Dermis blood vessel endothelial cell (primary cell): ENCODE measurements around the gene NTNG1. TPM values are rescaled to one million over a fixed set of nuclear protein-coding genes. Genes with fewer than 3 reads are reported as not detected.

Source experiments
- DNase-seq: peaks from one replicate; pipeline ENCODE4 v3.0.0; 2010
- total RNA-seq: library from RNA; depleted of rRNA; stranded (reverse); fragments of >200 nt; gene quantifications from 2 replicates; pipeline ENCODE4 v1.2.3, GENCODE V29; 2014

The NTNG1 gene
- total RNA-seq, 1 donor from 2014 or later, result under 0.01 TPM

DNA sequence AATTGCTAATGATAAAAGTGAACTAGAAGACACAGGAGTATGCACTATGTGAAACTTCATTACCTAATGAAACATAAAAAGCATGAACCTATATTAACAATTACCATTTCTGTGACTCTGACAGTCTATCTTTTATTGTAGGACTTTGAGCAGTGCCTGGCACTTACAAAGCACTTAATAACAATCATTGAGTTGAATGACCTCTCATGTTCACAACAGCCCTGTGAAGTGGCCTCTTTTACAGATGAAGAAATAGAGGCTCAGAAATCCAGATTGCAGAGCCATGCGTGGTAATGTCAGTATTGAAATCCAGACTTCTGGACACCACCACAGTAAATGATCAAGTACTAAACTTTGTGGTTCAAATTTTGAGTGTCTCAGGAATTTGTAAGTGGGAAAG is 326.4 kb downstream of the NTNG1 start:
- DNase-seq, result no peak

DNA sequence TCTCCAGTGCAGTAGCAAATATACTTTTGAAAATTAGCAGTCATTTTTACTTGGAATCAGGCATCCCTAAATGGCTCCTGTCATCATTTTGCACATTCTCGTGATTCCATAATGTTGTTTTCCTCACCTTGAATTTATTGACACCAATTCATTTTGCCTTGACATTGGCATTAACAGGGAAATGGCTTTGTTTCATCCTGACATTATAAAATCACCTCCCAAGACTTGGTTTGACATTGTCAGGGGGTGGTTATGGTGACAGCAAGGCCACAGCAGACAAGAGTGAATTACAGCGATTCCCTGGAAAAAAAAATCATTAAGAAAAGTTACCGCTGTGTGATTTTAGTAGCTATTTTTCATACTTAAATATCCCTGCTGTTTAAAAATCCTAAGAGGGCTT is 327.0 kb downstream of the NTNG1 start:
- DNase-seq, result no peak

DNA sequence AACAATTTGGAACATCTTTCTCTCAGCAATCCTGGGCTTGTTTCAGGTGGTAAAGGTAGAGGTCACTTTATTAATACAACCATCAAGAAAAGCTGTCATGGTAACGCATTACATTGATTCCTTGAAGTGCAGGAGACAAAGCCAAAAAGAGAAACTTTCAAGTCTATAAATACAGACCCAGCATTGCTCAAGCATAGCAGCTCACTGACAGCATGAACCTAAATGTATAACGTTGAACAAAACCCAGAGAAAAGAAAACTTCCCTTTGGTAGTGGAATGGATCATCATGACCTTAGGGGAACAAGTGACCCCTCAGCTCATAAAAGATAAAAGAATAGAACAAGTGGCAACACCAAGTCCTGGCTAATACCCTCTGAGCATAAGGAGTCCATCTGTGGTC is 332.2 kb downstream of the NTNG1 start:
- no peak for DNase-seq

DNA sequence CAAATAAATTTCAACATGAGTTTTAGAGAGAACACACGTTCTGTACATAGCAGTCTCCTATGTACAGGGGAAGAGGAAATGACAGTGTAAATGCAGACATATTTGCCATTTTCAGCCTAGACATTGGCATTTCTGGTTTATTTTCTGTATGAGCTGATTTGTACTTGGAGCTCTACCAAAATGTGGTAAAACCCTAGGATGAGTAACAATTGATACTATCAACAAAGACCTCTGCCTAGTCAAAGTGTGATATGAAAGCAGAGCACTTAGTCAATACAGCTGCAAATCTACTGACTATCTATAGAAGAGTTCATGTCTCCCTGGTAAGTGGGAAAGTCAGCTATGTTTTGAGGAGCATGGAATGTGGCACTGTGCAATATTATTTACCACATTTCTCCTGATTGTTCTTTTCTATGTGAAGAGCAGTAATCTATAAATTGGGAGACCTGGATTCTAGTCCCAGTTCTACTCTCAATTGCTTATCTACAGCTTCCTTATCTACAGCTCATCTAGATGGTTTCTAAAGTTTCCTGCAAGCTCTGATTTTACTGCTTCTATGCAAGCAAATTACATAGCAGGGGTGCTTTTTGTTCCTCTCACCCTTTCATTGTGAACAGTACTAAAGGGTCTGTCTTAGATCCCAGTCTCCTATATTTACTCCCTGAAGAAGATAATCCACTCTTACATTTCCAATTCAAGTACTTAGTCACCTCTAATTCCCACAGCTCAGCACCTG is 334.2 kb downstream of the NTNG1 start:
- no peak for DNase-seq

DNA sequence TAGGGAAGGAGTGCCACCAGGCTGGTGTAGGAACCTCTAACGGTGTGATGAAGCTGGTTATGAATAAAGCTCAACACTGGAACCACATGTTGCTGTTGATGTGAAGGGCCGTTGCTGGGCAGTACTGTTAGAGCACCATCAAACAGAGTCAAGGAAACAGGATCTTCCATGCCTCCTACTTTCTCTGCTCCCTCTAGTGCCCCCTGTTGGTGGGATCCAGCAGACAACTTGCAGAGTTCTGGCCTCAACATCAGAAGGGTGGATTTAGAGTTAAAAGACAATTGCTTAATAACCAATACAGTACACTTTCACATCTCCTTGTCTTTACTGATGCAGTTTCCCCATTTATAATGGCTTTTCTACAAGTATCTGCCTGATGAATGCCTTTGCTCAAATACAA is 336.4 kb downstream of the NTNG1 start:
- no peak for DNase-seq

DNA sequence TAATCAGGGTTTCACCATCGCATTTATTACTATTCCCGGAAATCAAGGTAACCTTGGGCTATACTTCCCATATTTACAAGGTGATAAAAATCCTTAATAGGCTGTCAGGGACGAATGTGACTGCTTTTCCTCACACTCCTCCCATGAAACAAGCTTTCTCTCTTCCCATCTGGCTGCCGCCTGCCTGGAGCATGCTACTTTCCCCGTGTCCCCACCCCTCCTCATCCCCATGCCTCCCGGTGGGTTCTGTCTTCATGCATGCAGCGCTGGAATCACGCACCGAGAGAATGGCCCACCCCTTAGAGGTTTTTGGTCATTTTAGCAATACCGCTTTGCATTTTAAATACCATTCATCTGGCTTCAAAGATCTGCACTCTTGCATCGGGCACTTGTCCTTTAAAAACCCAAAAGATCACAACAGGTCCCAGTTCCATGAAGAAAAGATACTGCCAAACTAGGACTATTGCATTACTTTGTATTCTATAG is 339.1 kb downstream of the NTNG1 start:
- no peak for DNase-seq

DNA sequence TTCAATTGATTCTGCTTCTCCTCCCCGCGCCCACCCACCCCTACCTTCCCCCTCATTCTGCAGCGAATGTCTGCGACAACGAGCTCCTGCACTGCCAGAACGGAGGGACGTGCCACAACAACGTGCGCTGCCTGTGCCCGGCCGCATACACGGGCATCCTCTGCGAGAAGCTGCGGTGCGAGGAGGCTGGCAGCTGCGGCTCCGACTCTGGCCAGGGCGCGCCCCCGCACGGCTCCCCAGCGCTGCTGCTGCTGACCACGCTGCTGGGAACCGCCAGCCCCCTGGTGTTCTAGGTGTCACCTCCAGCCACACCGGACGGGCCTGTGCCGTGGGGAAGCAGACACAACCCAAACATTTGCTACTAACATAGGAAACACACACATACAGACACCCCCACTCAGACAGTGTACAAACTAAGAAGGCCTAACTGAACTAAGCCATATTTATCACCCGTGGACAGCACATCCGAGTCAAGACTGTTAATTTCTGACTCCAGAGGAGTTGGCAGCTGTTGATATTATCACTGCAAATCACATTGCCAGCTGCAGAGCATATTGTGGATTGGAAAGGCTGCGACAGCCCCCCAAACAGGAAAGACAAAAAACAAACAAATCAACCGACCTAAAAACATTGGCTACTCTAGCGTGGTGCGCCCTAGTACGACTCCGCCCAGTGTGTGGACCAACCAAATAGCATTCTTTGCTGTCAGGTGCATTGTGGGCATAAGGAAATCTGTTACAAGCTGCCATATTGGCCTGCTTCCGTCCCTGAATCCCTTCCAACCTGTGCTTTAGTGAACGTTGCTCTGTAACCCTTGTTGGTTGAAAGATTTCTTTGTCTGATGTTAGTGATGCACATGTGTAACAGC is 339.9 kb downstream of the NTNG1 start:
- no peak for DNase-seq

DNA sequence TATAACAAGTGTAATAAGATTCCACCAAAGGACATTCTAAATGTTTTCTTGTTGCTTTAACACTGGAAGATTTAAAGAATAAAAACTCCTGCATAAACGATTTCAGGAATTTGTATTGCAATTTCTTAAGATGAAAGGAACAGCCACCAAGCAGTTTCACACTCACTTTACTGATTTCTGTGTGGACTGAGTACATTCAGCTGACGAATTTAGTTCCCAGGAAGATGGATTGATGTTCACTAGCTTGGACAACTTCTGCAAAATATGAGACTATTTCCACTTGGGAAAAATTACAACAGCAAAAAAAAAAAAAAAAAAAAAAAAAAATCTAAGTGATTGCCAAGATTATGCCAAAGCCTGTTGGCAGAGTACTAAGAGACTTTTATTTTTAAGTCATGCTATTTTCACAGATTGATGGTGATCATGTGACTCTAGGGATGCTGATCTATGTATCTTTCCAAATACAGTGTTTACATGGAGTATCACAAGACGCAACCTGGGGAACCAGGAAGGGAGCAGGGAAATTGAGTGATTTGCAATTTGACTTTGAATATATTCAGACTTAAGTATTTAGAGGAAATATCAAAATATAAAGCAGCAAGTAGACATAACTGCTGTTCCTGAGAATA is 341.0 kb downstream of the NTNG1 start:
- DNase-seq, result no peak

DNA sequence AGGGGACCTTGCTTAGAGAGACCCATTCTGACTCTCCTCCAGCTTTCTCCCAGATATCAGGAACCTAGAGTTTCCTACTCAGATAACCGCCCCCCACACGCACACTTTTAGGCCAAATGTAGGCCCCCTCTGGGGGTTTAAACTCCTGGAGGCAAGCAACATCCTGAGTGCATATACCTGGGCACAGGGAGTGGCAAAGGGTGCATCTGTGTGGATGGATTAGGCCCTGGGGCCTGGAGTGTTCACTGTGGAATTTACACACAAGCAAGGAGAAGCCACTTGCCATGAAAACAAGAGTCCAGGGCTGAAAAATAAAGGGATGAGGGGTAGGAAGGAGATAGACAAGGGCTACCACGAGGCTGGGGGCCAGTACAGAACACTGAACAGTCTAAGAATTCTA is 343.1 kb downstream of the NTNG1 start:
- no peak for DNase-seq

DNA sequence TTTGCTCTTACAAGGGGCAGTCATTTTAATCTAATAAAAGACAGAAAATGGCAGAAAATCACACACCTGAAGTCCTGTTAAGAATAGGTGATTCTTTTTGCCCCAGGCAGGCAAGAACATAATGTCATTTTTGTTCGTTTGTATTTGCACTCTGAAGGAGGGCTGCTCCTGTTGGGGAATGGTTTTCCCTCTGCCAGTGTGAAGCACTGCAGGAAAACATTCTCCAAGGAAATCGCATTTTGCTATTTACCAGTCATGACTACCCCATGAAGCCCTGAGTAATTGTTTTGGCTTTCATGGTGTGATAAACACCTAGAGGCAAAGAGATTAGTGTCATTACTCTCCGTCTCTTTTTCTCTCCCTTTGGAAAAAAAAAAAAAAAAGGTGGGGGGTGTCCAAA is 345.5 kb downstream of the NTNG1 start:
- DNase-seq, result no peak

DNA sequence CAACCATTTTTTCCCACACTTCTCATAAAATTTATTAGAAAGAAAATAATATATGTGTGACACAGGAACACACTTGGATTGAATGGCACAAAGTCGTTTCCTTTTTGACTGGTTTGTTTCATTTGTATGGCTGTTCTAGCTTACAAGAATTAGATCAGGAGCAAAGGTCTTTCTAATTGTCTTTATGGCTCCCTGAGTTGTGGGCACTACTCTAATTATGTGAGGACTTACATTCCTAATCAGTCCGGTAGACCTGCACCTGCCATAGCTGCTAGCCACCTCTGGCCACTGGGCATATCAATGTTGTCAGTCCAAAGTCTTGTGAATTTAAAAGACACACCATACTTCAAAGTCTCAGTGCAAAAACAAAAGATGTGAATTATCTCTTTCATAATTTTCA is 346.7 kb downstream of the NTNG1 start:
- DNase-seq, result no peak

DNA sequence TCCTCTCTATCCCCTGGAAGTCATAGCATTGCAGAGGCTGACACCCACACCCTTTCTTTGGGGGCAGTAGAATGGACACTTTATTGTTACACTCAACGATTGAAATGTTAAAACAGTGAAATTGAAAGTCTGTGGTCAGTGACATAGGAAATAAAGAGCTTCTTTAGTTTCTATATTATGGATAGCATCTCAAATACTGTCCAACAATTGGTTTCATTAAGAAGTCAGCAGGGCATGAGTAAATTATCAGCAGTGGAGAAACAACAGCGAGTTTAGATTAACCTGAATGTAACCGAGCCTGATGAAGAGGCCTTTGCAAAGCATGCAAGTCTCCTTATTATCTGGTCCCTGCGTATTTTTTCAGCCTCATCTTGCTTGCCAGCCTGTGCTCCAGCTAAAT is 350.7 kb downstream of the NTNG1 start:
- DNase-seq, result no peak

DNA sequence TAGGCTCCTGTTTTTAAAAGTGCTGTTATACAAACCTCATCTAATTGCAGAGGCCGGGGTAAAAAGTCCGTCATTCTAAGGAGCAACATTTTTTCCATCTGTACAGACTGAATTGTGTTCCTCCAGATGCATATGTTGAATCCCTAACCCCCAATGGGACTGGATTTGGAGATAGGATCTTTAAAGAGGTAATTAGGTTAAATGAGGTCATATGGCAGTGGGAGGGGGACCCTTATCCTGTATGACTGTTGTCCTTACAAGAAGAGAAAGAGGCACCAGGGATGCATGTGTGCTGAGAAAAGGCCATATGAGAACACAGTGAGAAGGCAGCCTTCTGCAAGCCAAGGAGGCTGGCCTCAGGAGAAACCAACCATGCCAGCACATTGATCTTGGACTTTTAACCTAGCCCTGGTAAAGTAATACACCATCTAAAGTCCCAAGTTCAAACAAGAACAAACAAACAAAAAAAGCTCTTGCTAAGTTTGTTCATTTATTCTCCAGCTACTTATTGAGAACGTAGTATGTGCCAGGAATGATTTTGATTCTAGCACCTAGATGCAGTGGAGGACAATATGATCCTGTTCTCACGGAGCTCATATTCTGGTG is 352.4 kb downstream of the NTNG1 start:
- no peak for DNase-seq

DNA sequence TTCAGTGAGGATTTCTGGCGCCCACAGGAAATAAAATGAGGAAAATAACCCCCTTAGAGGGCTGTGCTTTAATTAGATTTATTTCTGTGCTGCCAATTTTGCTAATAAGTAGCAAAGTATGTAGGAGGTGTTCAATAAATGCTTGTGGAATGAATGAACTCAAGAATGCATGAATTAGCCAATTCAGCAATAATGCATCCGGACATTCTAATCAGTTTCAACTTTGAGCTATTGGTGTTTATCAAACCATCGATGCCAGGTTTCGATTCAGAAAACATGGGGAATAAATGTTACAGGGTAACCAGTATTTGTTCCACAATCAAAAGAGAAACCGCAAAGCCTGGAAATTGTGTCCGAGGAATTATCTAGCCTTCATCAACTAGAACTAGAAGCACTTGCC is 353.2 kb downstream of the NTNG1 start:
- DNase-seq, result no peak

DNA sequence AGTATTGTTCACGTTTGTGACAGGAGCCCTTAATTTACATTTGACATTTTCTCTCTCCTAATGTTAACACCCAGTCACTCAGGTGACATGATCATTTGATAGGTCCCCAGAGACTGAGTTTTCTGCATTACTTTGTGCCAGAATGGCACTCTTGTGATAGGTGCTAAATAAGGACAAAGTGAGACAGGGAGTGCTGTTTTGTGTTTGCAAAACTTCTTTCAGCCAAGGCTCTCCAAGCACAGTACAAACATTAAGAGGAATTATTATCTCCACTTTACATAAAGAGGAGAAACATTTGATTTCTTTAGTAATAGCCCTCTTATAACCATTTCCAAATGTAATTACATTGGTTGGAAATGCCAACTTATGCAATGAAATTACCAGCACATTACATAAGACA is 355.2 kb downstream of the NTNG1 start:
- DNase-seq, result no peak

DNA sequence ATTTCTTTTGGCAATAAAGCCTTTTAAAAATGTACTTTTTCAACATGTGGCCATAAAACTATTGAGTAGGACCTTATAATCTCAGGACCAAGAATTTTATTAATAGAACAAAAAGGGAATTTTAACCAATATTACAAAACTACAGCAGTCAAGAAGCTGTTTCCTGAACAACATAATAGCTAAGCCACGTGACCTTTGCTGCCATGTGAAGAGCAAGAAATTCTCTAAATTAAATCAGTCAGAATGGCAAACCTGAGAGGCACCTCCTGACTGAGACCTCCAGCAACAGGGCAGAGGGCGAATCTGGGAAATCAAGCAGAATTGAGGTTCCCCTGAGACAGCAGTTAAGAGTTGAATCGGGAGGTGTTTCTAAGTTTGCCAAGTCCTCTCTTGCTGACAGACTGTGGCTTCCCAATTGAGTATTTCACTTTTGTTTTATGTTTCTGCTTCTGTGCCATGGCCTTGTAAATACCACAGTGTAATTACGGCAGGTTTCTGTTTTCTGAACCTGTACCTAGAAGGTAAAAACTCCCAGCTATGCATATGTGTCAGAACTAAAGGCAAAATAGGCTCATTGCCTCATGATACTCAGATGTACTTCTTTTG is 358.4 kb downstream of the NTNG1 start:
- DNase-seq, result no peak

DNA sequence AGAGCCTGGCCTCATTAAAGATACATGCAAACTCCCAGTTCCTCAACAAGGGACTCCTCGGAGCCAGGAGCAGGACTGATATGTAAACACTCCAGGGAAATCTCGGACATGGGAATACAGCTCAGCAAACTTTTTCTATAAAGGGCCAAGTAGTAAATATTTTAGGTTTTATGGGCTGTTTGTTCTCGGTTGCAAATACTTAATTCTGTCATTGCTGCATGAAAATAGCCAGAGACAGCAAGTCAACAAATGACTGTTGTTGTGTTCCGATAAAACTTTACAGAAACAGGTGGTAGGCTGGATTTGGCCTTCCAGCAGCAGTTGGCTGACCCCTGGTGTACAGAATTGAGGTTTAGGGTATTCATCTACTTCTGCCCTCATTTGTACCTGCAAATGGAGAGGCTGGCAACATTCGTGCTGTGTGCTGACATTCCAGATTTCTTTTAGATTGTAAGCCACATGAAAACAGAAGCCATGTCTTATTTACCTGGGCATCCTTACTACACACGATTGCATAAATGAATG is 360.3 kb downstream of the NTNG1 start:
- no peak for DNase-seq

DNA sequence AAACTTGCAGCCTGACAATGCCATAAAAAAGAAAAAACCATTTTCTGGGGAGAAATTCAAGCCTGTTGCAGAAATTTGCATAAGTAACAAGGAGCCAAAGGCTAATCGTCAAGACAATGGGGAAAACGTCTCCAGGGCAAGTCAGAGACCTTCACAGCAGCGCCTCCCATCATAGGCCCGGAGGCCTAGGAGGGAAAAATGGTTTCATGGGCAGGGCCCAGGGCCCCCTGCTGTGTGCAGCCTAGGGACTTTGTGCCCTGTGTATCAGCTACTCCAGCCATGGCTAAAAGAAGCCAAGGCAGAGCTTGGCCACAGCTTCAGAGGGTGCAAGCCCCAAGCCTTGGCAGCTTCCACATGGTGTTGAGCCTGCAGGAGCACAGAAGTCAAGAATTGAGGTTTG is 369.5 kb downstream of the NTNG1 start:
- no peak for DNase-seq

DNA sequence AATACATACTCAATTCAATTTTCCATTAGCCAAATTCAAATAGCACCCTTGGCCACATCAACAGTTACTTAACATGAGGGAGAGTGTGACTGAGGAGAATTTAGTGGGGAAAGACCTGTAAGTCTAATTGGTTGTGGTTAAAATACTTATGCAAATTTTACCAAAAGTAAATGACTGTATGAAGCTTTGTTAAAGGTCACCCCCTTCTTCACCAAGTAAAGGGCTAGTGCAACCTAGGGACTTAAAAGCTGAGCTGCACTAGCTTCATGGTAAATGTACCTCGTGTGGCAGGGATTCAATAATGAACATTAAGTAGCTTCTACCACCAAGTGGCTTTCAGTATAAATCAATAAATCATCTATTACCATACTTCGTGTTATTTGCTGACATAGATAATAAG is 372.0 kb downstream of the NTNG1 start:
- no peak for DNase-seq

DNA sequence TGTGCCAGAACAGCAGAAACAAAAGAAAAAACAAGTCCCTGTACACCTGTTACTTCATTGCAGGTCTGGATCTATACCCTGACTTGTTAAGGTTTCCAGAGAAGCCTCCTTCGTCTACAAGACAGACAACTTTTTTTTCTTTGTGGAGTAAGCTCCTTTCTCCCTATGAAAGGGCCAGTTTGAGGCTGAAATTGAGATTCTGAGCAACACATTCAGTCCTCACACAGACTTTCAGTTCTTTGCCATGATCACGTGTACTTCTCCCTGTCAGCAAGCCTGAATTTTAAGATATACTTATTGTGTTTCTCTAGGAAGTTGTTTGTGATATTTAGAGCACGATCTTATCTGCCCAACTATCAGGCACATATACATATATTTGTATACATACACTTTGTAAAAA is 374.0 kb downstream of the NTNG1 start:
- DNase-seq, result no peak

DNA sequence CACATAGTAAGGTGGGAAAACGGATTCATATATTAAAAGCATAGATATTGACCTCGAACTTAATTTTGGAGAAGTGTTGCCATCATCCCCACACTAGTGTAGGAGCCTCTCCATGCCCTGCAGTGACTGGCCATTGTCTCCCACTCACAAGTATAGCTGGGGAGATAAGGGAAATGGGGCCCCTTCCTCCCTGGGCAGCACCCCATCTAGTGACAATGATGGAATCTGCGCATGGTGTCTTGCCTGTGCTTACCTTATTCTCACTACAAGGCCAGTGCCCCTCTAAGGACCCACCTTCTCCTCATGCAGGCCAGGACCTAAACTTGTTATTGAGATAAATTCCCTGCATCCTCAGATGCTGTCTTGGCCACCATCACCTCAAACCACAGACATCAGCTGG is 374.9 kb downstream of the NTNG1 start:
- no peak for DNase-seq

DNA sequence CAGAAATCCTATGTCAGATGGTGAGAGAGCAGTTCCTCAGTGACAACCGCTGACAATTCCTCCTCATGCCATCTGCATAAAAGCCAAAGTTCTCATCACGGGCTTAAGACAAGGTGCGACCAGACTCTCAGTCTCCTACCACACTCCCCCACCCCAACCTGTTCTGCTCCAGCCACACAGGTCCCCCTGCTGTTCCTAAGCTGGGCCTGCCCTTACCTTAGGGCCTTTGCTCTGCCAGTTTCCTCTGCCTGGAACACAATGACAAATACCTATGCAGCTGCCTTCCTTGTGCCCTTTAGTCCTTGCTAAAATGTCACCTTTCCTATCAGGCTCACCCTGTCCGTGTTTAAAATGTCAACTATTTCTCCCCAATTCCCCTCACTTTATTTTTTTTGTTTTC is 382.2 kb downstream of the NTNG1 start:
- DNase-seq, result no peak

DNA sequence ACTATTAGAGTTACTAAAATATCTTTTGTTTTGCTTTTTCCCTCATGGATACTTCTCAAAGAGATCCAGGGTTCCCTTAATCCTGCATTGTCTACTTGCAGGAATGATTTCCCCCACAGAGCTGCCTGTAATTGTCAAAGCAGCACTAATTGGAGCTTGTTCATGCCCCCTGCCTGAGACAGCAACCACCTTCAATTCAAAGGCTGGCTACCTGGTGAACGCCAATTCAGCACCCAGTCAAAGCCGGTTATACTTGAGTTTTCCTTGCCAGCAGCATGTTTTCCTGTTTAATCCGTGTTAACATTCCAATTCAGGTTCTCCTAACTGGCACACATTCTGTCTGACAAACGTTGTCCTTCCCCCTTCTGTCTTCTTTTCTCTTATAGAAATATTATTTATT is 382.9 kb downstream of the NTNG1 start:
- no peak for DNase-seq
